SKM-1 treated with dmso at 0.1 percent for 144 hours (cell line): Measurements from ENCODE around the gene POU6F2.

Experiments
- DNase-seq: peaks from one replicate; lab custom pipeline; 2025; ENCODE audit not compliant: unreplicated experiment; lab: John Stamatoyannopoulos, UW

The POU6F2 gene

DNA sequence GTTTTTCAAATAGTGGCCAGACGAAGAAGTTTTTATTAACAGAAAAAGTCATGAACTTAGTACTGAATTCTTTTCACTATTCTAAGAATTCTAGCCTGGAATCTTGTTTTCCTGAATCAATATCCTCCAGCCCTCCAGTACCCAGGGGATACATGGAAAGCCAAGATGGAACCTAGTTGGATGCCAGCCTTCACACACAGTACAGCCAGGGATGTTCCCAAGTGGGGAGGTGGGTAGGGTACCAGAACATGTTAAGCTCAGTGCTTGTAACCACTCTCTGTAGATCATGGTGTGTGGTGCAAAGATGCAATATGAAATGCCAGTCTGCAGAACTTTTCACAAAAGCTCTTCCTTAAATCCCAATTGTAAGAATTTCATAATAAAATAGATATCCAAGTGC is 128.0 kb downstream of the POU6F2 start:
- DNase-seq: no peak

DNA sequence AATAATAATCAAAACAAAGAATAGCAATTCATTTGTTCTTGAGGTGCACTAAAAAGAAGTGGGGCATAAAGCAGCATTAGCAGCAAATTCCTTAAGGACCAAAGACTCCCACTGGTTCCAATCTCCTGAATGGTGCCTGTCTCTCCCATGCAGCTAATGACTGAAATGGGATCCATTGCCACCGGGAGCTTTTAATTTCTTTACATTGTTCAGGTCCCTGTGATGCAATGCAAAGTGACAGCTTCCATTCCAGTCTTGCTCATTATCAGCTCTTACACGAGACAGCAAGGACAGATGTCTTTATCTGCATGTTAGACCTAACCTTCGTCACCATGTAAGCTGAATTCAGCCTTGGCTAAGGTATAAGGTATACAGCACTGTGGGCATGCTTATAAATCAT is 148.1 kb downstream of the POU6F2 start:
- no peak for DNase-seq

DNA sequence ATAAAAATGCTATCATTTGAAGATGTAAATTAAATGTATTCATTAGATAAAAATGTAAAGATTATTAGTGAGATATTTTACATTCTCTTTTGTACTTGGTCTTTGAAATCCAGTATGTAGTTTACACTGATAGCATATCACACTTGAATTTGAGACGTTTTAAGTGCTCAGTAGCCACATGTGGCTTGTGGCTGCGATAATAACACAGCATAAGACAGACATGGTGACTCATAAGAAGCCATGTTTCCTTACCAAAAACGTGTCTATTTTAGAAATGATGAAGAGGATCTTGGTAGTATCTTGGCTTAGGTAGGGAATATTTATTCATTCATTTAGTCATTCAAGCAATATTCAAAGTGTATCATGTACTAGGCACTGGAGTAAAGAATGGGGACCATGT is 149.3 kb downstream of the POU6F2 start:
- DNase-seq: no peak

- no peak for DNase-seq
Observed at GRCh38 chr7:39128287-39128843, 150.7 kb downstream of the POU6F2 start.

GRCh38 chr7:39130274-39130673 is 152.6 kb downstream of the POU6F2 start:
- DNase-seq: no peak

- no peak for DNase-seq
Observed at GRCh38 chr7:39130857-39131526, 153.3 kb downstream of the POU6F2 start.

DNA sequence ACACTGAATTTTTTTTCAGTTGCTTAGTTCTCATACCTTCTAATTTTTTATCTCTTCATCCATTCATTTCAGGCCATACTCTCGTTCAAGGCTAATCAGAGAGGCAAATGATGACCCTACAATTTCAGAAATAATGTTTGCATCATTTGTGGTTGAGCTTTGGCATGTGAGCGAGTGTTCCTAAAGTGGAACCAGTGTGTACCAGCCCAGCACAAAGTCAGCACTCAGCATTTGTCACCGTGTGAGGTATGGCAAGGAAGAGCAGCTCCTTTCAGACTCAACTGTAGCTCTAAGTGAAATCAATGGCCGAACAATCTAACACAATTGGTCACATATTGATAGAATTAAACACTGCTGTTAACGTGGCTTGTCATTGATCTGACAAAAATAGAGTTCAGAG is 154.6 kb downstream of the POU6F2 start:
- DNase-seq: no peak

DNA sequence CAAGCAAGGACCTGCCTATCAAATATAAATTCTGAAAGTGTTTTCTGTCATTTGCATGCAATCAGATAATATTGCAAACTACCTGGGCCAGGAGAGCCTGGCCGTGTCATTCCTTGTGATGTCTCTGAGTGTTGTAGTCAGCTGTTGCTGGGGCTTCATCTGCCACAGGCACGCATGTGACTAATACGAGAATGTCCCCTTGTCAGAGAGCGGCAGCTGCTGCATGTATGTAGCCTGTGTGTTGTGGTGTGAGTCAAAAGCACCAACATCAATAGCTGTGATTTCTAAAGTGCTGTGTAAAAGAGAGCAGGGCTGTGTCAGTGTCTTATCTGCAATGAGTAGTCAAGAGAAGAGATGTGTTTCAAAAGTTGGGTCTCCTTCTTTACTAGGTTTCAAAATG is 155.4 kb downstream of the POU6F2 start:
- DNase-seq: no peak

DNA sequence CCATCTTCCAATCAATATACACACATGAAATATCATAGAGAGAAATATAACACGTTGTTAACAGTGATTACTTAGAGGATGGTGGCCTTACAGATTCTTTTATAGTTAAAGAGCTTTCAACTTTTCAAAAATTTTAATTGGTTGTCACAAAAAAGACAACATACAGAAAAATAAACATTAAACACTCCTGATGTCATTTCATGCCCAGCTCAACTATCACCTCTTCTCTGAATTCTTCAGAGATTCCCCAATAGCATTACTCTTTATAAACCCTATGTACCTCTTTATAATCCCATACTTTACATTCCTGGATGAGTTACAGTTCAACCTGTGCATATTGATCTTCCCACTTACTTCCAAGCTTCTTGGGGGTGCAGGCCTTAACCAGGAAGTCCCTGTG is 159.8 kb downstream of the POU6F2 start:
- no peak for DNase-seq

DNA sequence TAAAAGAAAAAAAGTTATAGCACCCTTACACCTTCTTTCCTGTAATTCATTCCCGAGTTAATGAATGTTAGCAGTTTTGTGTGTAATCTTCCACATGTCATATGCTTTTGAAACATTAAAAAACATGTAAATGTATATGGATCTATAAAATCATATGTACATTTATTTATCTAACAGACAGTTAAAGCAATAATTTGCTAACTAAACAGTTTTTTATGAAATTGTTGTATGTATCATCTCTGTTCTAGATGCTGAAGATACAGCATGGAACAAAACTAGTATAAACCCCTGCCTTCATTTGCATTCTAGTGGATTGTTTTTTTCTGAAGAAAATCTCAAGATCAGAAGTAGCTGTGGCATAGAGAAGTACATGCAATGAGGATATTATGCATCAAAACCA is 165.0 kb downstream of the POU6F2 start:
- no peak for DNase-seq

DNA sequence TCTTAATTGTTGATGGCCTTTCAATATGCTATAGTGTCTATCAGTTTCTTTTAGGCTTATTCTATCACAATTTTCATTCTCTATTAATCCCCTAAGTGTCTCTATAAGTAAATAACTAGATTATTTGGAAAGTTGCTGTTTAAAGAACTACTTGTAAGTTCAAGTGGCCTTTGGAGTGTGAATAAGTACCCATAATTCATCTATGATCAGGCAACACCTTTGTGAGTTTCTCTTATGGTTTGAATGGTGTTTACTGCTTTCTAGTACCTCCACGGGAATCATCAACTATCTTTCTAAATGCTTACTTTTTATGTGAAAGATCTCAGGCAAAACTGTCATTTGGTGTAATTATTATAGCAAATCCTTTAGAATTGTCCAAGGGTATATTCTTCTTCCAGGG is 166.7 kb downstream of the POU6F2 start:
- no peak for DNase-seq

DNA sequence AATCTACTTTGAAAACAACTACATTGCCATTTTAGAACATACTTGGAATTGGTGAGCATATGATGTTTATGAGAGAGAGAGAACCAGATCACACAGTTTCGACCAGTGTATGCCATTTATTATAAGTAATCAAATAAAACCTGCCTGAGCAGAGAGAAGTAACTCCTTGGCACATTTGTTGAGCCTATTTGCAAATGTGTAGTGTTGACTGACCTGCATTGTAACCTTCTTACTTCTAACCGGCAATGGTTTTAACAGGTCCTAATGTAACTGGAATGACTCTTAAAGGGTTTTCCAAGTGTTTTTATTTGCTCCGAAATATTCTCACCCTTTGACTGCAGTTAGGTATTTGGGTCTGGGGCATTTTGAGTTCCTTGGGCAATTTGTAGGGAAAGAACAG is 167.6 kb downstream of the POU6F2 start:
- DNase-seq: no peak

DNA sequence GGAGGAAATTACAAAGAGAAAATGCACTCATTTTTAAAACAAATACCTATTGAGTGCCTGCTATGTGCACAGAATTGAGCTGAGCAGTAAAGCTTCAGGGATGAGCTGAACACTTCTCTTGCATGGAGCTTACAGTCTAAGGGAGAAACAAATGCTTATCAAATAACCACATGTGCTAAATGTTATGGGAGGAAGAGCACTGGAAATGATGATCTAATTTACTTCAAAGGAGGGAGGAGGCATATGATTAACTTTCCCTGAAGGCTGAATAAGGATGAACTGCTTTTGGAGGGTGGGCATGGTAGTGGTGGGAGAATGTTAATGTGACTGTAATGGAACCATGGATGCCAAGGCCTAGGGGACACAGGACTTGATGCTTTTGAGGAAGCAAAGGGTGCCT is 168.2 kb downstream of the POU6F2 start:
- DNase-seq: no peak

- no peak for DNase-seq
Observed at GRCh38 chr7:39152701-39153100, 175.0 kb downstream of the POU6F2 start.

DNA sequence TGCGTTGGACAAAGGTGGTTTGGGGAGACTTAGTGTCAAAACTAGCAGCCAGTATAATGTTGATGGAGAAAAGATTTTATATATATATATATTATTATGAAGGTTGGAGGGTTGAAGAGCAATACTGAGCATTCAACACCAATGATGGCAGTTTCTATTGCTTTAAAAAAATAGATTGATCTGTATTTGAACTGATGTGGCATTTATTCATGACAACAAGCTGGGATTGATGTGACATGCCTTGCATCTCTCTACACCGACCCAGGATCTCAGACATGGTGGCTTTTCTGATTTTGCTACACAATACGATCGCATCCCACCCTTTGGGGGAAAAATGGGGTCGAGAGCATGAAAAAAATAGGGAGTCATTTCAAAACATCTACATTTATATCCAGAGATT is 175.4 kb downstream of the POU6F2 start:
- no peak for DNase-seq

- DNase-seq: no peak
Observed at GRCh38 chr7:39153647-39154046, 175.9 kb downstream of the POU6F2 start.

GRCh38 chr7:39154815-39155214 is 177.1 kb downstream of the POU6F2 start:
- no peak for DNase-seq

DNA sequence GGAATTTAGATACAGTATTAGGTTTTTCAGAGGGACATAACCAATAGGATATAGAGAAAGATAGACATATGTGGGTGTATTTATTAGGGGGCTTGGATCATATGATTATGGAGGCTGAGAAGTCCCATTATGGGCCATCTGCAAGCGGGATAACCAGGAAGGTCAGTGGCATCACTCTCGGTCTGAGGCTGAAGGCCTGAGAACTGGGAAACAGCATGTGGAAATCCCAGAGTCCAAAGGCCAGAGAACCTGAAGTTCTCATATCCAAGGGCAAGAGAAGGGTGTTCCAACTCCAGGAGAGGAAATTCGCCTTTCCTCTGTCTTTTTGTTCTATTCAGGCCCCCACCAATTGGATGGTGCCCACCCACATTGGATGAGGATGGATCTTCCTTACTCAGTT is 180.7 kb downstream of the POU6F2 start:
- DNase-seq: no peak

- DNase-seq: no peak
Observed at GRCh38 chr7:39161903-39162302, 184.2 kb downstream of the POU6F2 start.

GRCh38 chr7:39164887-39165286 is 187.2 kb downstream of the POU6F2 start:
- DNase-seq: no peak

DNA sequence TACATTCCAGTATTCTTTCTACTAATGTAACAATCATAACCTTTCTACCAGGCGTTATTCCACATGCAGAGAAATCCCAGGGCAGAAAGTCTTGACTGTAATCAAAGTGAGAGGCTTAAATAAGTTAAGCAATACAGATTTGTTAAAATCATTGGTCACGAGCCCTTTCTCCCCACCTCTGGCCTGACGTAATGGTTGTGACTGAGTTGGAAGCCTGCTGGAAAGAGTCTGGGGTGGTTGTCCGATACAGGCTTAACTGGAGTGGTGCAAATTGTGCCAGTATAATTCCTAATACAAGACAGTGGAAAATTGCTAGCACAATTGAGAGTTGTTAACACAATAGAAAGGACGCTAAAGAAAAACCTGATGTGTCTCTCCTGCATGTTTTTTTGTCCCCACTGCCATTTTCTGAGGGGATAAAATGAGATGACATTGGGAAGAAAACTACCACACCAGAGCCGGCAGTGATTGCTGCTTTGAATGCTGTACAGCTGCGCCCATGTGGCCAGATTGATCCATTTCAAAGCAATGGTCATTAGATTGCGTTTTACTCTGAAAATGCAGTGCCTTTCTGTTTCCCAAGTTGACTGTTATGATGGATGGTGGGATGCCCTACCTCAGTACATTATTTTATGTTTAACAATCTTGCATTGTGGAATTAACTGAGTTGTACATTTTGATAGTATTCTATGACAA is 190.8 kb downstream of the POU6F2 start:
- no peak for DNase-seq

DNA sequence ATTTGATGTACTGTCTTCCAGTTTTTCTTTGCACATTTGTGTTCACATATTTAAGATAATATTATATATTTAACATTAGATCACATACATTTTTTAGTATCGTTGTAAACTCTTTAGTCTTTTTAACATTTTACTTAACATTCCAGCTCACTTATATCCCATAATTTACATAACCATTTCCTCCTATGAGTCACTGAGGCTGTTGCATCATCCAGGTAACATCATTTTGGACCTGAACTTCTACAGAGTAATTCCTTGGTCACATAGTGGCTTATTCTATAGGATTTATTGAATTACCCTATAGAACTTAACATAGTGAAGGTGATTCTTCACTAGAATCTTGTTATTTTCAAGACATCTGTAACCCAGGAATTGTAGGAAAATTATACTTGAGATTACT is 194.4 kb downstream of the POU6F2 start:
- no peak for DNase-seq

GRCh38 chr7:39181398-39181797 is 203.7 kb downstream of the POU6F2 start:
- no peak for DNase-seq
